Kidney glomerular epithelial cell (primary cell): ENCODE data around the gene NPC1.

Experiments
- DNase-seq: peaks from one replicate; lab custom pipeline; 2025; lab: John Stamatoyannopoulos, UW

NPC1 gene

DNA sequence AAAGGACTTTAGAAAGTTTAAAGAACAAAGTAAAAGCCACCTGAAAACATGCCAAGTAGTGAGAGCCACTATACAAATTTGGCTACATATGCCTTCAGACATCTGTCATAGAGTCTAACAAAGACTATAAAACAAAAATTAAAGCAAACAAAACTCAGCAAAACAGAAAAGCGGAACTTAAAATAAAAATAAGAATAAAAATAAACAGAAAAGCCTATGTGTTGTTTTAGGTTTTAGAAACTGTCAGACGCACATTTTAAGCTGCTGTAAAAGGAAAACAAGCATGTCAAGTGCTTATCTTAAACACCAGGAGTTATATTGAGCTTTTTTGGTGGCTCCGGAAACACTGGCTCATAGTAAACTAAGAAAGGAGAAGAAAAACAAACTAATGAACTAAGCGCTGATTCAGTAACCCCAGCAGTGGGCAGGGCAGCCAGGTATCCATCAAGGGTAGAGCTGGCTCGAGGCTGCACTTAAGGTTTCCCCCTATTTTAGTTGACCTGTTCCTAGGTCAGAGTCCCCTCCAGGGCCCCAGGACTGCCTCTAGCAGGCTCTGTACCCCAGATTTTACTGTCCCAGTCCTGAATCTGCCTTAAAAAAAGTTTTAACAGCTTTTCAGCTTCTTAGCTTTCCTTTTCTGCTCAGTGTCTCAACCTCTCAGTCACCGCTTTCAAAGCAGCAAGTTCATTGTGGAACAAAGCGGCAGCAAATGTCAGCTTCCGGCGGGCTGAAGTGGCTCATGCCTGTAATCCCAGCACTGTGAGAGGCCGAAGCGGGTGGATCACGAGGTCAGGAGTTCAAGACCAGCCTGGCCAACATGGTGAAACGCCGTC, 98.4 kb downstream of the NPC1 start:
- no peak for DNase-seq

DNA sequence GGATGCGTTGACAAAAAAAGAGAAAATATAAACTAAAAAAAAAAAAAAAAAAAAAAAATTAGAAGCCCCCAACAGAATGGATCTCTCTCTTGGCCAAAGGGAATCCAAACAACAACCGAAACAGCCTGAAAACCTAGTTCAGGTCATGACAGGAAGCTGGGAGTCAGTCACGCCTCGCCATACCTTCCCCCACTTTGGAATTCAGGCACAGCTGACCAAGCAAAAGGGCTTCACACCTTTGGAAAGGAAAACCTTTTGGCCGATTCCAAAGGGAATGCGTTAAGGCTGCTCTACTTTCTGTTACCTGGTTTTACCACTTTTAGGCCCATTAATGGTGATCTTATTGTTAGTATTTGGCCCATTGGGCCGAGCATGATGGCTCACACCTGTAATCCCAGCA, 100.9 kb downstream of the NPC1 start:
- no peak for DNase-seq

DNA sequence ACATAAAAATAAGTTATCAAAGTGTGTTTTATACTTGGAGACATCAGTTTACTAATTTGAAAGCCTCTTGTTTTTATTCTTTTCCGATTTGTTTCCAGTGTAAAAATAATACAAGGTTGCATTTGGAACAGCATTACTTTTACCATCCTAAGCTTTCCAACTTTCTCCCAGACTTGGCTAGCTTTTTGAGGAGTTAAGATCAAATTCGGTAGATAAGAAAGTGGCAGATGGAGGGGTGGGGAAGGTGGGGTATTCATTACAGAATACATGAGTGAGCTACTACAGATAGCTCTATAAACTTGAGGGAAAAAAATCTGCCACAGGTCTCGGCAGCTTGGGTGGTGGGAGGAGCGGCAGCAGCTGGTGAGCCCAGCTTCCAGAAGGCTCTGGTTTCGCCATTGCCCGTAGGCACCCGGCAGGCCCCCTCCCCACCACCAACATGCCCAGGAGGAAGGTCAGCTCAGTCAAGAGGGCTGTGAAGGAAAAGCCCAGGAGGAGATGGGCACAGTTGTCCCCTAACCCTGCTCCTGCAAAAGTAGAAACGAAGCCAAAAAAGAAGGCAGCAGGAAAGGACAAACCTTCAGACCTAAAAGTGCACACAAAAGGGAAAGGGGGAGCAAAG, 101.6 kb downstream of the NPC1 start:
- DNase-seq = no peak
